ENCODE results near the gene KIF23. TPM values are rescaled to one million over a fixed set of nuclear protein-coding genes. Genes with fewer than 3 reads are reported as not detected.

The KIF23 gene
- total and polyA plus RNA-seq, 2 experiments from 2014 or later, result 52.9 to 103 TPM

- peaks cover 14% of the 10 kb centered on the region; the same call in 2 of the 3 replicates for H3K9me3 Mint-ChIP-seq
- H3K4me1 ChIP-seq (ENCODE audit: insufficient read depth), result peaks cover 16% of the 10 kb centered on the region
- peak; percentile 83 for ATAC-seq
- no peaks in the 10 kb centered on the region for H3K27me3 ChIP-seq (ENCODE audit: insufficient read depth)
- peak within 1 kb of the TSS; percentile 97 for H3K4me3 ChIP-seq
- H3K4me1 Mint-ChIP-seq, result peaks cover 15% of the 10 kb centered on the region; the same call in 2 of the 3 replicates
- peak; percentile 97 for DNase-seq (ENCODE audit: low spot score)
- H3K27ac Mint-ChIP-seq, result peak within 1 kb of the TSS; percentile 97
- peak within 1 kb of the TSS; percentile 90 for H3K4me2 ChIP-seq
- peaks cover 46% of the 10 kb centered on the region for H4K20me1 ChIP-seq (replicated peaks; ENCODE audit: insufficient read depth)
- peaks cover 45% of the 10 kb centered on the region for H3F3A ChIP-seq (replicated peaks; ENCODE audit: low read depth)
- H3K27me3 Mint-ChIP-seq (ENCODE audit: insufficient read depth, low read depth, poor library complexity), result peaks cover 2% of the 10 kb centered on the region
- H3K4me3 Mint-ChIP-seq, result peak within 1 kb of the TSS; percentile 100
- H3K79me2 ChIP-seq (replicated peaks; ENCODE audit: insufficient read depth), result peaks cover 39% of the 10 kb centered on the region
- no peaks in the 10 kb centered on the region for H3K9me2 ChIP-seq (ENCODE audit: insufficient read depth)
- H3K27ac ChIP-seq (ENCODE audit: low read depth), result peak within 1 kb of the TSS; percentile 88
- peaks cover 65% of the 10 kb centered on the region for H3K36me3 Mint-ChIP-seq (ENCODE audit: low read depth)
- H2AFZ ChIP-seq, result peak within 1 kb of the TSS; percentile 78; the same call in 1 of the 2 replicates
- peaks cover 46% of the 10 kb centered on the region for H3K36me3 ChIP-seq (ENCODE audit: insufficient read depth)
- no peak for TF ChIP-seq ZNF331 (CRISPR knock-in tag; IDR thresholded peaks at IDR 0.05; ENCODE audit: low read depth)
- peak; percentile 78; the same call in 1 of the 2 replicates for TF ChIP-seq ETS1 (IDR thresholded peaks at IDR 0.05)
- TF ChIP-seq CTCF (conservative IDR thresholded peaks at IDR 0.05; ENCODE audit: low read depth in 2 of 2), result no peak
- TF ChIP-seq REST (IDR thresholded peaks at IDR 0.05; ENCODE audit: unreplicated experiment), result peak; percentile 36
- TF ChIP-seq POLR2AphosphoS5 (IDR thresholded peaks at IDR 0.05; ENCODE audit: low read depth), result peak; percentile 100
- TF ChIP-seq EZH2 (IDR thresholded peaks at IDR 0.05; ENCODE audit: low read depth, unreplicated experiment), result no peak
- no peak for TF ChIP-seq EZH2phosphoT487 (IDR thresholded peaks at IDR 0.05; ENCODE audit: unreplicated experiment)
- TF ChIP-seq JUNB (IDR thresholded peaks at IDR 0.05; ENCODE audit: unreplicated experiment), result no peak
Observed at GRCh38 chr15:69452692-69453521, 38.8 kb downstream of the KIF23 start, which contains the start of gene RPLP1. TSS of gene RPLP1 (plus strand) at chr15:69452818. CDS start at chr15:69452949, 131 bp downstream.

All from GM23338 (cell line).